ENCODE results near the gene NTN4. TPM values are rescaled to one million over a fixed set of nuclear protein-coding genes. Genes with fewer than 3 reads are reported as not detected.
"Not testable (repeated sequence)": the region's sequence is repeated elsewhere in the genome, so short reads cannot be mapped to it uniquely, and the experiment has no call there.

The NTN4 gene
- total RNA-seq, 1 donor from 2014 or later, result 211 TPM

GRCh38 chr12:95671265-95671664, 119.3 kb downstream of the NTN4 start:
- no peak for DNase-seq (ENCODE audit: extremely low read depth, low read depth, low spot score)

- peak; percentile 90 for DNase-seq (ENCODE audit: extremely low read depth, low read depth, low spot score)
Observed at GRCh38 chr12:95663525-95663924, 127.0 kb downstream of the NTN4 start.

DNA sequence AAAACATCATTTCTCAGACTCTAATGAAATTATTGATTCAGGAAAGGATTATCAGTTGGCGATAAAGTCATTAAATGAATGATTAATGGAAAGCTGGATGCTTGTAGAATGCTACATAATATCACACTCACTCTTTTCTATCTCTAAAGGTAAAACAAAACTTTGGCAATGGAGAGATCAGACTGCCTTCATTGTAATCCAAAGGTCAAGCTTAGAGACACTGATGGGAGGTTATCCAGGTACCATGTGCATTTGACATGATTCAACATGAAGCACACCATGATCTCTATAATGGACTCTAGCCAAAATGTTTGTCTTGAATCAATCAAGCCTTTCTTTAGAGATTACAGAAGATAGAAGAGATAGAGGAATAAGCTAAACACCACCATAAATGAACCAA, 129.2 kb downstream of the NTN4 start:
- no peak for DNase-seq (ENCODE audit: extremely low read depth, low read depth, low spot score)

GRCh38 chr12:95658386-95658785, 132.2 kb downstream of the NTN4 start:
- DNase-seq (ENCODE audit: extremely low read depth, low read depth, low spot score), result no peak

DNA sequence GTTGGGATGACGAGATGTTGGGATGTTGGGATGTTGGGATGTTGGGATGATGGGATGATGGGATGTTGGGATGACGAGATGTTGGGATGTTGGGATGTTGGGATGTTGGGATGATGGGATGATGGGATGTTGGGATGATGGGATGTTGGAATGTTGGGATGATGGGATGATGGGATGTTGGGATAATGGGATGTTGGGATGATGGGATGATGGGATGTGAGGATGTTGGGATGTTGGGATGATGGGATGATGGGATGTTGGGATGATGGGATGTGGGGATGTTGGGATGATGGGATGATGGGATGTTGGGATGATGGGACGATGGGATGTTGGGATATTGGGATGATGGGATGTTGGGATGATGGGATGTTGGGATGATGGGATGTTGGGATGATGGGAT, 135.9 kb downstream of the NTN4 start:
- not testable (repeated sequence) for DNase-seq (ENCODE audit: extremely low read depth, low read depth, low spot score)

DNA sequence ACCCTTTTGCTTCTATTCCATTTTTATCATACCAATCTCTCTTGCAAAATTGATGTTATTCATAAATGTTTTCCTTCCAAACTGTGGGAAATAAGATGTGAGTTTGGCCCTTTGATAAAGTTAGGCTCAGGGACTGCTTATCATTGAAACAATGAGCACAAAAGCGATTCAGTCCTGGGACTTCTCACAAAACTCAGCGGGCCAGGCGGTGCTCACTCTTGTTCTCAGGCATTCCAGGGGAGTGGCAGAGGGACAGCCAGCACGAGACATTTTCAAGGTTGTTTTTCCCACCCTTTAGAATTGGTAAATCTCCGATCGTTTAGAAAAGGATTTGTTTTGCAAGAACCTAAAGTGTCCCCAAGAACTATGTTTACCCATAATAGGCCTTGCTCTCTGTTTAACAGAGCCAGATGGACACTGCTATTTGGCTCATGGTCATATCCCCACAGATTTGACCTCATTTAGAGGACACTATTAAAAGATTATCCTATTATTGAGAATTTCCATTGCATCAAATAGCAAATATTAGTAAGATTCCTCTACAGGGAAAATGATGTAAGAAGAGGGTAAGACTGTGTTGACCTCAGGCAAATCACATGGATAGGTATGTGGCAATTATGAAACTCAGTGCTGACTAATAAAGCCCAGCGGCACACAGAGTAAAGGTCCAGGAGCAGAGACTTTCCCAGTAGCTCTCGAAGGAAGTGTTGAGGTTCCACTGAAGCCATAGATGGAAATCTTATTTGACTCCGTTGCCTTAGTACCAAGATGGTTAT, 136.6 kb downstream of the NTN4 start:
- no peak for DNase-seq (ENCODE audit: extremely low read depth, low read depth, low spot score)

DNA sequence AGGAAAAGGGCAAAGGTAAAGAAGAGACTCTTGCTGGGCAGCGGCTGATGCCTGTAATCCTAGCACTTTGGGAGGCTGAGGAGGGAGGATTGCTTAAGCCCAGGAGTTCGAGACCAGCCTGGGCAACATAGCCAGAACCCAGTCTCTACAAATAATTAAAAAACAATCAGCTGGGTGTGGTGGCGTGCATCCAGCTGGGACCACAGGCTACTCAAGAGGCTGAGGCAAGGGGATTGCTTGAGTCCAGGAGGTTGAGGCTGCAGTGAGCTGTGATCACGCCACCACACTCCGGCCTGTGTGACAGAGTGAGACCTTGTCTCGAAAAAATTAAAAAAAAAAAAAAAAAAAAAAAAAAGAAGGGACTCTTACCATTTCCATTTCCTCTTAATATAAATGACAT, 138.9 kb downstream of the NTN4 start:
- no peak for DNase-seq (ENCODE audit: extremely low read depth, low read depth, low spot score)

DNA sequence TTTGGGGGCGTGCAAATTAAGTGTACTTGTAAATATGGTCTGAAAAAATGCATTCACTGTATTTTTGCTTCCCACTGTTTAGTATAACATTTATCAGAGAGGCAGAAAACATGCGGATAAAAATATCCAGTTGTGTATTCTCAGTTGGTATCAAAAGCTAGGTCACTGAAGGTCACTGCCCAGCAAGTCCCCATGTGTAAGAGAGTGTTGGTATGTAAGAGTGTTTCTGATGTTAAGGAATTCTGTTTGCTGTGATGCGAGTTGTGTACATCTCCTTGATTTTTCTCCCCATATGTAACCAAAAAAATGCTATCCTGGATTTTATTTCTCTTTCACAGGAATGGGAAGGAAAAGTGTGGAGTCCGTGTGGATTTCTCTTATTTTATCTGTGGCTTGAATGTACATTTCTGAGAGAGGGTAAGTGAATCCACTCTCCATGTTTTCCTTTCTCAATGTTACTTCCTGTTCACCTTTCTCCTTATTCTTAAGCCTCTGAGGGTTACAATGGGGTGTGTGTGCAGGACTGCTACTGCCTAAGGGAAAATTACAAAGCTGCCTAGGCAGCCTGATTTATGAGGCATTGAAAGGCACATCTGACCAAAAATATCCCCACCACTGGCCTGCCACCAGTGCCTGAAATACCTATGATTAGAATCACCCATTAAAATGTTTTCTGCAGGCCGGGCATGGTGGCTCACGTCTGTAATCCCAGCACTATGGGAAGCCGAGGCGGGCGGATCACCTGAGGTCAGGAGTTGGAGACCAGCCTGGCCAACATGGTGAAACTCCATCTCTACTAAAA, 141.4 kb downstream of the NTN4 start:
- DNase-seq (ENCODE audit: extremely low read depth, low read depth, low spot score), result no peak

- no peak for DNase-seq (ENCODE audit: extremely low read depth, low read depth, low spot score)
Observed at GRCh38 chr12:95646781-95647190, 143.8 kb downstream of the NTN4 start.

DNA sequence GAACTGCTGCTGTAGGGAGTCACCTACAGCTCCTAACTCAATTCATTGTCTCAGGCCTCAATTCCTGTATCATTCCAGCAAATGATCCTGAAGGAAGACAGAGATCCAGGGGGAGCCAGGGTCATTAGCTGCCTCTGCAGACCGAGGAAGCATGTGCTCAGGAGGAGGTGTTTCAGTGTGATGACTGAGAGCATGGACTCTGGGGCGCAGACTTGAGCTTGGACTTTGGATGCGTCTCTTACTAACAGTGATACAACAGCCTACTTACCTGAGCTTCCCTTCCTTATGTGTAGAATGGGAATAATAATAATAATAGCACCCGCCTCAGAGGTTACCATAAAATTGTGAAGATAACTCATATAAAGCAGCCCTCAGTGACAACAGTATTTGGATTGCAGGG, 147.3 kb downstream of the NTN4 start:
- DNase-seq (ENCODE audit: extremely low read depth, low read depth, low spot score), result no peak

- DNase-seq (ENCODE audit: extremely low read depth, low read depth, low spot score), result no peak
Observed at GRCh38 chr12:95642583-95642982, 148.0 kb downstream of the NTN4 start.

DNA sequence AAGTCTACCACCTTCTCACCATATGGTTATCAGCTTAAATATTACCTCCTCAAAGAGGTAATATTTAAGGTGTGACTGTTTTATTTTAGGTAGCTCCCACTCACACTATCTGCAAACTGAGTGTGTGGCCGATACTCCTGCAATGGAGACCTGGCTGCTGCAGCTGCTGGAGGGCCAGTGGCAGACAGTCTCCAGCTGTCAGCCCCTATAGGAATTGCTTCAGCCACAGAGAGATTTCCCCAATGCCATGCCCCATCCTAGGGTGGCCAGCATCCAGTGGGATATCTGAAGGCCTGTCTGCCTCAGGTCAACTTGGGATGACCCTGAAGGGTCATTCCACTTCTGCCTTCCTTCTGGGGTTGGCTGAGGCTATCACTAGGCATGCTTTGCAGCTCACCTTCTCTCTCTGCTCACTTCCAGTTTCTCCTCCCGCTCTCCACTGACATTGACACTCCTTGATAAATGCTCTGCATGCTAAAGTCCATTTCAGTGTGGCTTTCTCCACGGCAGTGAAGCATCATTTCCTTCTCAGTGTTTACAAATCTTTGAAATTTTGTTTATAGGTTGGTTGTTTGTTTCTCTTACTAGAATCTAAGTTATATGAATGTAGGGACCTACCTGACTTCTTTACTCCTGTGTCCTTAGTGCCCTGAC, 149.1 kb downstream of the NTN4 start:
- no peak for DNase-seq (ENCODE audit: extremely low read depth, low read depth, low spot score)

DNA sequence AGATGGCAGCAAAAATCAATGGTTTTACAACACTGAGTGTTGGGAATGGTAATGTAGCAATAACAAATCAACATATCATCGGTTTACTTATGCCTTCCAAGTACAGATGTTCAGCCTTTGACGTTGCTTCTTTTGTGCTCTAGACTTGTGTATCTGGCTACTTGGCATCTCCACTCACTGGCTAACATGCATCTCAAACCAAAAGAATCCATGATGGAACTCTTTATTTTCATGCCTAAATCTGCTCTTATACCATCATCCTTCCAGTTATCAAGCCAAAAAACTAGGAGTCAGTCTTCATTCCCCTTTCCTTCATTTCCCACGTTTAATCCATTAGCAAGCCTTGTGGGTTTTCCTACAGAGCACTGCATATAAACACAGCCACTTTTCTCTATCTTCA, 150.0 kb downstream of the NTN4 start:
- DNase-seq (ENCODE audit: extremely low read depth, low read depth, low spot score), result no peak

DNA sequence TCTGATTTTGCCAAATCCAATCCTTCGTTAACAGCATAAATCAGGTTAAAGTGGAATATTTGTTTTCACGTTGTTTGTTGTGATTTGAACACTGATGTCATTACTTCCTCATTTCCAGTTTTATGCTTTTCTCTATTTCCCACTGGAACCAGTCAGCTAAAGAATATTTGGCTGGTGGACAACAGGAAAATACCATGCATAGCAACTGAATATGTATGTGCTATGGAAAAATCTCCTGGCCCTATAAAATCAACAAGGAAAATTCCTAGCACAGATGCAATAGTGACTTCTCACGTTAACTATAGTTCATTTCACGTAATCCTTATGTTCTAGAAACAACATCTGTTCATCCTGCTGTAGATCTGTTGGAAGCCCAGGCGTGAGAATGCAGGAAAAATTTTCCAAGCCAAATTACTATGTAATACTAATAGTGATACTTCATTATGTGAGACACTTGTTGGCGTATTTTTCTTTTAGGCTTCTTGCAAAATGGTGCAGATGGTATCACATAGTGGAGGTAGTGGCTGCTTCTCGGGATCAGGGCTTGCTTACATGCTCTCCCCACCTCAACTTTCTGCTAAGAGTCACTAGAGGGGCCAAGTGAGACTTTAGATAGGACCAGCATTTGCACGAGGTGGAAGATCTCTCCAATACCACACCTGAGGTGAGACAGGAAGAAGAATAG, 153.0 kb downstream of the NTN4 start:
- DNase-seq (ENCODE audit: extremely low read depth, low read depth, low spot score), result peak; percentile 97

DNA sequence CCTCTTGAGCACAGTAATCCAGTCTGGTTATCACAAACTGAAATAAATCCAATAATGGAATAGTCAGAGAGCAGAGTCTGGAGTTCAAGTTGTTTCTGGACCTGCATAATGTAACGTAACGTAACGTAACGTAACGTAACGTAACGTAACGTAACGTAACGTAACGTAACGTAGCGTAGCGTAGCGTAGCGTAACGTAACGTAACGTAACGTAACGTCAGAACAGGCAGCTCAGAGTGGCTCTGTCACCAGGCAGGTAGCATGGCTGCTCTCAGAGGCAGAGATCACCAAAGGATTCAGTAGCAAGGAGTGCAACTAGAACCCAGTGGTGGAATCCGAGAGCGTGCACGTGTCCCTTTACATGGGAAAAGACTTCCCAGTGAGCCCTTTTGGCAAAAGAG, 153.6 kb downstream of the NTN4 start:
- DNase-seq (ENCODE audit: extremely low read depth, low read depth, low spot score), result no peak

- DNase-seq (ENCODE audit: extremely low read depth, low read depth, low spot score), result peak; percentile 96
Observed at GRCh38 chr12:95634622-95635621, 155.6 kb downstream of the NTN4 start.

GRCh38 chr12:95633732-95634465, 156.7 kb downstream of the NTN4 start:
- DNase-seq (ENCODE audit: extremely low read depth, low read depth, low spot score), result no peak

DNA sequence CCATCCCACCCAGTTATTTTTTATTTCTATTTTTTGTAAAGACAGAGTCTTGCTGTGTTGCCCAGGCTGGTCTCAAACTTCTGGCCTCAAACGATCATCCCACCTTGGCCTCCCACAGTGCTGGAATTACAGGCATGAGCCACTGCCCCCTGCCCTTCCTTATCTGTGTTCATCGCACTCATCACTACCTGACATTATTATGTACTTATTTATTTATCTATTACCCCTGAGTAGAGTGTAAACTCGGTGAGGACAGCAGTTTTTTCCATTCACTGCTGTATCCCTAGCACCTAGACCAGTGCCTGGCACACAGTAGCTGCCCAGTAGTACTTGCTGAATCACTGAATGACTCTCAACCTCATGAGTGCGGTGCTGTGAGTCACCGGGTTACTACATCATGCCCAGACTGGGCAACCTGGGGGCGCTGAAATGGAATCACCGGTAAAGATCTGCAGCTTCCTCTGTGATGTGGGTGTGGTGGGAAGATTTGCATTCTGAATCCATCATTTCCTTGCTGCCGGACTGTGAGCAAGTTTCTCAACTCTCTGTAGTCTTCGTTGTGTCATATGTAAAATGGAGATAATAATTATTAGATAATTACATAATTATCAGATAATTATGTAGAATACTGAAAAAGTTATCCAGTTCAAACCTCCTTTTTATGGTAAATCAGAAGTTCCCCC, 157.4 kb downstream of the NTN4 start:
- no peak for DNase-seq (ENCODE audit: extremely low read depth, low read depth, low spot score)

DNA sequence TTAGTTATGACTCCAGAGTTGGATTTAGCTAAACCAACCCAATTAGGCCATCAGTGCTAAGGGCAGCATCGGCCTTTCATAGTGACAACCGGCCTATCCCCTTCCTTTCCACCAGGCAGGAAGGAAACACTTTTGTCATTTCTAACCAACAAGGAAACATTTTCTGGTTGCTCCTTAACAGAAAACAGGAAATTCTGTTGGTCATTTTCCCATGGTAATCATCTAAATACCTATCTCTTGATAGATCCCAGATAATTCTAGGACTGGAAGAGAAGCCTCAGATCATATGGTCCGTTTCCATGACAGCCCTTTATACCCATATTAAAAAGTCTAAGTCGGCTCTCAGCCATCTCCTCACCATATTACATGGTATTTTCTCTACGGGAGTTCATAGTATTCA, 160.1 kb downstream of the NTN4 start:
- DNase-seq (ENCODE audit: extremely low read depth, low read depth, low spot score), result no peak
